K562 (cell line): ENCODE results near the gene ZNF292. TPM values are rescaled to one million over a fixed set of nuclear protein-coding genes. Genes with fewer than 3 reads are reported as not detected.

Experiments
- ATAC-seq: fragments of 200-7000 bp; cut with Tn5 transposase; 3 replicates; pipeline ENCODE4 v1.9.1; 2020; ENCODE audit warnings: moderate library complexity
- BruUV-seq: library from RNA; stranded (reverse); fragments of 400-500 nt; replicated peaks from 2 replicates; lab custom pipeline; 2021; lab: Mats Ljungman, UMichigan
- CTCF ChIA-PET: fragments of 300-600 bp; formaldehyde crosslinking; extraction: SDS; loops from one replicate; lab custom pipeline; 2021; ENCODE audit warnings: low intra/inter-chr PET ratio; lab: Yijun Ruan, JAX
- POLR2A ChIA-PET: fragments of 300-600, 350-650 bp; sonication (Branson Sonifier 250); formaldehyde crosslinking; extraction: SDS; loops from one replicate; lab custom pipeline; 2021; ENCODE audit warnings: antibody characterized with exemption, inconsistent platforms; lab: Yijun Ruan, JAX
- DNase-seq, 4 experiments: peaks; one replicate each; pipeline versions ENCODE4 v3.0.0 to v3.0.0-alpha.2; 2011 to 2018; ENCODE audit warnings: low spot score in 3 of 4, mixed read lengths in 3 of 4; ENCODE audit errors: extremely low read depth in 1 of 4
- FAIRE-seq: peaks from 2 replicates; lab custom pipeline; 2011; peaks lifted over from hg19 to GRCh38; lab: Jason Lieb, UNC
- H2AFZ ChIP-seq: 2 replicates; pipeline ENCODE4 v1.6.0; 2011; ENCODE audit warnings: low read depth, low read length, control low read depth, inconsistent platforms
- H3K27ac ChIP-seq: fragments of 200-600 bp; 3 replicates; pipeline ENCODE4 v1.8.0; 2011; ENCODE audit warnings: low read depth, mild to moderate bottlenecking, control low read depth, inconsistent platforms, low read length, moderate library complexity, mixed read lengths; ENCODE audit errors: extremely low read depth
- H3K27me3 ChIP-seq, 2 experiments: fragments of 300-600 bp in 1 of 2; 2 replicates in 1 of 2; 3 replicates in 1 of 2; pipeline versions ENCODE4 v1.6.0 to v1.8.0; 2011; ENCODE audit warnings: inconsistent platforms in 2 of 2, low read length in 2 of 2, mild to moderate bottlenecking in 1 of 2, mixed read lengths in 1 of 2, moderate library complexity in 1 of 2; ENCODE audit not compliant: control insufficient read depth in 2 of 2, insufficient read depth in 2 of 2
- H3K36me3 ChIP-seq: fragments of 300-600 bp; 3 replicates; pipeline ENCODE4 v1.8.0; 2011; ENCODE audit warnings: mild to moderate bottlenecking, low read length, inconsistent platforms; ENCODE audit not compliant: control insufficient read depth, insufficient read depth
- H3K4me1 ChIP-seq, 2 experiments: fragments of 200-600 bp in 1 of 2; replicated peaks in 1 of 2; 2 replicates in 1 of 2; 3 replicates in 1 of 2; pipeline versions ENCODE4 v1.5.1 to v1.8.0; 2011; ENCODE audit warnings: inconsistent platforms in 2 of 2, low read length in 2 of 2, mild to moderate bottlenecking in 1 of 2, mixed read lengths in 1 of 2, moderate library complexity in 1 of 2; ENCODE audit not compliant: control insufficient read depth in 2 of 2, insufficient read depth in 2 of 2
- H3K4me2 ChIP-seq: 2 replicates; pipeline ENCODE4 v1.6.1; 2011; ENCODE audit warnings: low read length, control low read depth, inconsistent platforms, mixed read lengths; ENCODE audit not compliant: insufficient read depth
- H3K4me3 ChIP-seq: fragments of 200-600 bp; sonication (generic), shearing (Covaris generic); 2 replicates; pipeline ENCODE4 v1.5.1; 2016; ENCODE audit warnings: control low read depth, inconsistent platforms
- H3K79me2 ChIP-seq: fragments of 200-600 bp; 3 replicates; pipeline ENCODE4 v1.8.0; 2011; ENCODE audit warnings: low read length, inconsistent platforms; ENCODE audit not compliant: control insufficient read depth, insufficient read depth
- H3K9ac ChIP-seq, 2 experiments: 2 replicates each; pipeline versions ENCODE4 v1.6.0 to v1.6.1; 2011; ENCODE audit warnings: low read depth in 2 of 2, low read length in 2 of 2, control low read depth in 1 of 2, inconsistent platforms in 1 of 2, mild to moderate bottlenecking in 1 of 2, mixed read lengths in 1 of 2; ENCODE audit not compliant: insufficient read depth in 1 of 2
- H3K9me1 ChIP-seq: one replicate; pipeline ENCODE4 v1.6.0; 2011; ENCODE audit warnings: inconsistent platforms, mild to moderate bottlenecking, low read length, moderate library complexity; ENCODE audit not compliant: control insufficient read depth, insufficient read depth
- H3K9me3 ChIP-seq: replicated peaks from 2 replicates; pipeline ENCODE4 v1.5.1; 2011; ENCODE audit warnings: low read depth, low read length, inconsistent platforms; ENCODE audit not compliant: control insufficient read depth, insufficient read depth
- H4K20me1 ChIP-seq: replicated peaks from 2 replicates; pipeline ENCODE4 v1.6.1; 2011; ENCODE audit warnings: low read length, inconsistent platforms, mixed read lengths; ENCODE audit not compliant: control insufficient read depth, insufficient read depth
- C11orf30 ChIP-seq: fragments of 450-650 bp; IDR thresholded peaks from 2 replicates; pipeline ENCODE4 v1.6.1; 2016; ENCODE audit warnings: low read depth, mild to moderate bottlenecking
- CTCF ChIP-seq, 3 experiments: IDR thresholded peaks in 2 of 3; conservative IDR thresholded peaks in 1 of 3; 2 replicates each; pipeline ENCODE4 v1.5.1; 2011 to 2012; ENCODE audit warnings: low read length in 3 of 3, mild to moderate bottlenecking in 3 of 3, control low read depth in 2 of 3, improper control_type of control experiment in 1 of 3, inconsistent platforms in 1 of 3, low read depth in 1 of 3, mixed read lengths in 1 of 3, moderate library complexity in 1 of 3; ENCODE audit not compliant: insufficient read depth in 2 of 3
- FOXM1 ChIP-seq, 2 experiments: fragments of 450-650 bp in 1 of 2; sonication (generic) in 1 of 2; formaldehyde crosslinking in 1 of 2; IDR thresholded peaks; 2 replicates each; pipeline versions ENCODE4 v1.6.1 to v1.9.0; 2017 to 2022; ENCODE audit warnings: low read depth in 2 of 2, mild to moderate bottlenecking in 2 of 2, missing genetic modification reagents in 1 of 2, moderate library complexity in 1 of 2
- RAD21 ChIP-seq, 2 experiments: fragments of 250-450 bp in 1 of 2; fragments of 450-650 bp in 1 of 2; sonication (Bioruptor Pico) in 1 of 2; formaldehyde crosslinking in 1 of 2; IDR thresholded peaks in 1 of 2; conservative IDR thresholded peaks in 1 of 2; 2 replicates each; pipeline versions ENCODE4 v1.4.0 to v1.8.0; 2020 to 2022; ENCODE audit warnings: mild to moderate bottlenecking in 2 of 2, moderate library complexity in 1 of 2
- REST ChIP-seq, 2 experiments: fragments of 450-650 bp; formaldehyde crosslinking in 1 of 2; IDR thresholded peaks; 2 replicates each; pipeline versions ENCODE4 v1.4.0 to v1.6.1; 2014 to 2020; ENCODE audit warnings: mild to moderate bottlenecking in 2 of 2, borderline replicate concordance in 1 of 2, low read depth in 1 of 2
- SMC3 ChIP-seq: conservative IDR thresholded peaks from 2 replicates; pipeline ENCODE4 v1.6.1; 2011; ENCODE audit warnings: low read depth, low read length, improper control_type of control experiment; ENCODE audit not compliant: insufficient read depth
- SP1 ChIP-seq: sonication (generic); formaldehyde crosslinking; IDR thresholded peaks from 2 replicates; pipeline ENCODE4 v1.8.1; 2022; ENCODE audit warnings: mild to moderate bottlenecking, missing genetic modification reagents
- ZNF316 ChIP-seq: fragments of 450-650 bp; IDR thresholded peaks from 2 replicates; pipeline ENCODE4 v1.6.1; 2016
- WGBS: fragments of 100-300 bp; shearing (Covaris generic); methylation state at CpG from one replicate; pipeline ENCODE4 v1.1.6; 2016; ENCODE audit warnings: low coverage, mixed read lengths; ENCODE audit not compliant: insufficient coverage; ENCODE audit errors: missing lambda C conversion rate; 5-methylcytosine and 5-hydroxymethylcytosine counted together
- in situ Hi-C: fragments of 300-500 bp; cut with MboI; formaldehyde crosslinking; loops from 4 replicates; pipeline ENCODE4 v1.15.0; 2018; ENCODE audit warnings: inconsistent platforms, mixed read lengths
- intact Hi-C: fragments of 100-400 bp; cut with micrococcal nuclease; formaldehyde crosslinking; loops from 2 replicates; pipeline ENCODE4 v1.14.2; 2022
- polyA plus RNA-seq, 8 experiments: library from polyadenylated mRNA; depleted of rRNA in 4 of 8; stranded (reverse) in 5 of 8; unstranded in 3 of 8; fragments of >200 nt; fragmentation: Nextera tagmentation in 2 of 8; fragmentation: Illumina TruSeq in 1 of 8; extraction: Ambion mirVana in 2 of 8; extraction: Trizol in 1 of 8; gene quantifications; 2 replicates each; pipeline versions ENCODE4 v1.2.1 to v1.2.3, GENCODE V29; 2011 to 2014; ENCODE audit warnings: inconsistent platforms in 1 of 8, missing spikeins in 1 of 8
- total RNA-seq, 7 experiments: library from RNA; depleted of rRNA in 6 of 7; stranded (reverse); fragments of >200 nt in 6 of 7; fragmentation: Illumina TruSeq in 2 of 7; extraction: Trizol in 2 of 7; gene quantifications; 2 replicates each; pipeline versions ENCODE4 v1.2.1 to v1.2.3, GENCODE V29; 2011 to 2021; ENCODE audit warnings: low replicate concordance in 1 of 7

ZNF292 gene
- total and polyA plus RNA-seq, 9 of the 15 experiments (the other 6 are each of a cell fraction or from before 2014, with no cell fraction given) = 4.4 to 17.1 (median 12.8) TPM

- no peaks in the 10 kb centered on the region for H3K4me1 ChIP-seq
- 0% methylated on average over 1 of the region's 1 CpG for WGBS
- intact Hi-C loops = loop anchor here (1.0 to 5.0 kb wide), 3 partner anchors 98 to 252 kb away; no protein-coding TSS in a partner anchor
- H3K36me3 ChIP-seq = no peaks in the 10 kb centered on the region
- FAIRE-seq = peak; percentile 80
- H3K27ac ChIP-seq = no peak overlapping the region
- BruUV-seq = no TSS peak
- H3K27me3 ChIP-seq = no peaks in the 10 kb centered on the region
- no peaks in the 10 kb centered on the region for H4K20me1 ChIP-seq
- H3K79me2 ChIP-seq = no peaks in the 10 kb centered on the region
- TF ChIP-seq CTCF (IDR thresholded peaks at IDR 0.05 in 2 of 3, conservative IDR thresholded peaks at IDR 0.05 in 1 of 3; ENCODE audit: insufficient read depth in 2 of 3, low read depth in 1 of 3, low read length in 3 of 3) = peak; percentile 38 to 67 (median 64); a peak in 5 of 6 replicates
- TF ChIP-seq SMC3 = peak; percentile 38; the same call in 1 of the 2 replicates
- TF ChIP-seq C11orf30 = peak; percentile 62
- TF ChIP-seq REST (IDR thresholded peaks at IDR 0.05; ENCODE audit: borderline replicate concordance) = peak; percentile 48; the same call in 1 of the 2 replicates
- no peak for TF ChIP-seq REST (CRISPR knock-in tag; IDR thresholded peaks at IDR 0.05; ENCODE audit: low read depth)
- TF ChIP-seq RAD21 (CRISPR knock-in tag; conservative IDR thresholded peaks at IDR 0.05 in 1 of 2, IDR thresholded peaks at IDR 0.05 in 1 of 2) = peak; percentile 34 to 75
- TF ChIP-seq FOXM1 (IDR thresholded peaks at IDR 0.05; ENCODE audit: low read depth) = no peak
- TF ChIP-seq FOXM1 (CRISPR knock-in tag; IDR thresholded peaks at IDR 0.05; ENCODE audit: low read depth) = no peak
- TF ChIP-seq SP1 (CRISPR knock-in tag) = no peak
- TF ChIP-seq ZNF316 = peak; percentile 53
- TF ChIP-seq, all 486 proteins: peak for 6
- Histone ChIP-seq H3K4me2 (no peak overlapping the region), H3K9ac (no peak overlapping the region), H3K9me1 (no peaks in the 10 kb centered on the region), H3K9me3 (no peaks in the 10 kb centered on the region; the same call in 1 of the 2 replicates), H2AFZ (no peak overlapping the region), H3K4me3 (no peak overlapping the region)
- DNase-seq (peak; percentile 12 to 45 (median 24)), ATAC-seq (peak; percentile 70; the same call in 2 of the 3 replicates)
- in situ Hi-C loops = no loop called here
- POLR2A ChIA-PET = no interaction called here
- CTCF ChIA-PET = interaction anchor here (0.7 to 1.5 kb wide), 3 partner anchors 98 to 253 kb away, joined by 3 to 5 read pairs (median 3); no protein-coding TSS in a partner anchor
Measured at GRCh38 chr6:87139236-87139635, 16.1 kb upstream of the ZNF292 start.
